ENCODE measurements around the gene IGFBP7. TPM values are rescaled to one million over a fixed set of nuclear protein-coding genes. Genes with fewer than 3 reads are reported as not detected.

The IGFBP7 gene
- total and polyA plus RNA-seq, 2 of the 8 experiments (the other 6 are each of a cell fraction or from before 2014, with no cell fraction given), result 0.17 to 0.48 TPM

- Histone ChIP-seq H3K36me3 (ENCODE audit: control insufficient read depth in 2 of 4, insufficient read depth in 4 of 4, low read length in 3 of 4) (no peaks in the 10 kb centered on the region), H2BK15ac (ENCODE audit: low read length) (no peak overlapping the region), H2AFZ (ENCODE audit: low read length) (no peak overlapping the region), H4K20me1 (replicated peaks in 1 of 2; ENCODE audit: control insufficient read depth in 1 of 2, insufficient read depth in 2 of 2, low read length in 2 of 2) (no peaks in the 10 kb centered on the region), H4K8ac (ENCODE audit: extremely low read depth, insufficient read depth, low read length) (no peak overlapping the region), H3K4ac (replicated peaks; ENCODE audit: insufficient read length, low read depth, low read length) (no peak overlapping the region), H3K27ac (ENCODE audit: low read depth, low read length) (no peak overlapping the region), H4K5ac (ENCODE audit: insufficient read length, low read depth, low read length) (no peak overlapping the region), H2BK20ac (ENCODE audit: low read length) (no peak overlapping the region), H2BK120ac (replicated peaks; ENCODE audit: low read depth, low read length) (no peak overlapping the region), H3K4me3 (ENCODE audit: extremely low read depth in 1 of 4, insufficient read depth in 2 of 4, low read depth in 3 of 4, low read length in 4 of 4) (no peak overlapping the region), H4K91ac (replicated peaks; ENCODE audit: insufficient read length, low read length) (no peak overlapping the region), H2BK12ac (ENCODE audit: low read depth, low read length) (no peak overlapping the region), H3K79me1 (ENCODE audit: low read depth, low read length) (no peaks in the 10 kb centered on the region), H2BK5ac (ENCODE audit: low read depth, low read length) (no peak overlapping the region), H3K27me3 (replicated peaks in 1 of 4; ENCODE audit: control insufficient read depth in 3 of 4, extremely low read depth in 1 of 4, insufficient read depth in 3 of 4, low read length in 3 of 4) (no peaks in the 10 kb centered on the region), H3K14ac (ENCODE audit: insufficient read length) (no peak overlapping the region), H3K9me3 (ENCODE audit: insufficient read depth in 2 of 2, low read depth in 1 of 2, low read length in 1 of 2) (peaks cover 6 to 16% of the 10 kb centered on the region in 2 experiments; a peak in 3 of 4 replicates), H3K56ac (replicated peaks; ENCODE audit: insufficient read length, low read depth, low read length) (no peak overlapping the region), H3K4me1 (replicated peaks in 1 of 4; ENCODE audit: control insufficient read depth in 3 of 4, insufficient read depth in 4 of 4, low read length in 3 of 4) (no peaks in the 10 kb centered on the region), H3K4me2 (ENCODE audit: insufficient read depth in 1 of 2, low read depth in 2 of 2, low read length in 2 of 2) (no peak overlapping the region), H3K23me2 (ENCODE audit: low read depth, low read length) (no peaks in the 10 kb centered on the region; the same call in 1 of the 2 replicates), H3K9ac (replicated peaks in 1 of 4; ENCODE audit: extremely low read depth in 1 of 4, low read depth in 3 of 4, low read length in 3 of 4) (no peak overlapping the region), H3K23ac (ENCODE audit: insufficient read length) (no peak overlapping the region), H2AK5ac (ENCODE audit: low read depth, low read length) (no peak overlapping the region), H3K79me2 (ENCODE audit: control insufficient read depth in 1 of 2, insufficient read depth in 2 of 2, low read length in 2 of 2) (no peaks in the 10 kb centered on the region), H3K18ac (ENCODE audit: extremely low read depth, low read length) (no peak overlapping the region)
- DNase-seq (ENCODE audit: low read depth in 1 of 2, low spot score in 2 of 2) (no peak), FAIRE-seq (no peak)
- ChIA-PET CTCF (ENCODE audit: partially characterized antibody) (interaction anchor here (0.5 kb wide), 1 partner anchor 137 kb away, joined by 4 read pairs; no protein-coding TSS in a partner anchor), POLR2A (ENCODE audit: partially characterized antibody) (interaction anchor here (0.5 to 0.7 kb wide), 2 partner anchors 37 to 272 kb away, joined by 3 to 4 read pairs; no protein-coding TSS in a partner anchor)
- 91% methylated on average over 1 of the region's 1 CpG; no CpG with 5 or more reads in 1 of the 2 experiments for WGBS, 2 experiments (ENCODE audit: extremely low coverage in 1 of 2, insufficient coverage in 1 of 2, insufficient read length in 1 of 2, insufficient replicate concordance in 2 of 2, low coverage in 1 of 2, low lambda C conversion rate in 2 of 2, missing lambda C conversion rate in 1 of 2)
- TF ChIP-seq PHF8 (conservative IDR thresholded peaks at IDR 0.05; ENCODE audit: low read depth, low read length) (no peak), CTBP2 (IDR thresholded peaks at IDR 0.05; ENCODE audit: borderline replicate concordance, insufficient read depth, insufficient read length, low read length) (no peak), HDAC2 (IDR thresholded peaks at IDR 0.05; ENCODE audit: borderline replicate concordance in 1 of 2, low read depth in 2 of 2, low read length in 2 of 2) (no peak), NANOG (IDR thresholded peaks at IDR 0.05; ENCODE audit: insufficient read depth, low read depth, low read length, poor library complexity, severe bottlenecking) (no peak), KDM1A (IDR thresholded peaks at IDR 0.05; ENCODE audit: borderline replicate concordance, low read length) (no peak), USF2 (IDR thresholded peaks at IDR 0.05; ENCODE audit: low read length) (no peak), TAF7 (optimal IDR thresholded peaks at IDR 0.05; ENCODE audit: borderline replicate concordance, low read depth, low read length) (no peak), ATF2 (IDR thresholded peaks at IDR 0.05; ENCODE audit: low read length) (no peak), KDM5A (IDR thresholded peaks at IDR 0.05; ENCODE audit: low read length) (no peak), SP2 (IDR thresholded peaks at IDR 0.05; ENCODE audit: low read length) (no peak)
Observed at GRCh38 chr4:57129477-57129876, 19.3 kb upstream of the IGFBP7 start.
